IMR-90 (cell line): Measurements from ENCODE around the gene LRRC3B. TPM values are rescaled to one million over a fixed set of nuclear protein-coding genes. Genes with fewer than 3 reads are reported as not detected.
"Not testable (repeated sequence)": the region's sequence is repeated elsewhere in the genome, so short reads cannot be mapped to it uniquely, and the experiment has no call there.

Source experiments
- ATAC-seq: fragments of 200-7000 bp; cut with Tn5 transposase; 2 replicates; pipeline ENCODE4 v1.9.1; 2020; ENCODE audit warnings: low read depth, mild to moderate bottlenecking, moderate library complexity
- BruUV-seq: library from RNA; stranded (reverse); fragments of 400-500 nt; replicated peaks from 2 replicates; lab custom pipeline; 2021; lab: Mats Ljungman, UMichigan
- CTCF ChIA-PET: fragments of 300-600 bp; formaldehyde crosslinking; extraction: SDS; loops from one replicate; lab custom pipeline; 2021; ENCODE audit warnings: antibody characterized with exemption; lab: Yijun Ruan, JAX
- POLR2A ChIA-PET: fragments of 300-600 bp; sonication (Branson Sonifier 250); formaldehyde crosslinking; loops from one replicate; lab custom pipeline; 2022; ENCODE audit warnings: antibody characterized with exemption; ENCODE audit not compliant: unreplicated experiment; lab: Charles Lee
- DNase-seq: peaks from one replicate; pipeline ENCODE4 v3.0.0; 2013
- H2AFZ ChIP-seq: replicated peaks from 2 replicates; pipeline ENCODE3; 2013; ENCODE audit warnings: low read length, mild to moderate bottlenecking; ENCODE audit not compliant: poor library complexity
- H2AK5ac ChIP-seq: 2 replicates; pipeline ENCODE4 v1.6.1; 2013; ENCODE audit warnings: low read depth, low read length, inconsistent platforms
- H2AK9ac ChIP-seq: replicated peaks from 2 replicates; pipeline ENCODE3; 2013; ENCODE audit warnings: mild to moderate bottlenecking, low read depth, low read length, moderate library complexity; ENCODE audit not compliant: poor library complexity
- H2BK120ac ChIP-seq: 2 replicates; pipeline ENCODE4 v1.6.1; 2013; ENCODE audit warnings: low read depth, low read length, inconsistent platforms
- H2BK15ac ChIP-seq: 3 replicates; pipeline ENCODE4 v1.6.1; 2013; ENCODE audit warnings: low read depth, low read length, inconsistent platforms
- H2BK20ac ChIP-seq: 2 replicates; pipeline ENCODE4 v1.6.1; 2013; ENCODE audit warnings: low read depth, mild to moderate bottlenecking, inconsistent platforms, low read length, moderate library complexity
- H2BK5ac ChIP-seq: 2 replicates; pipeline ENCODE4 v1.6.1; 2013; ENCODE audit warnings: mild to moderate bottlenecking, low read depth, low read length, inconsistent platforms; ENCODE audit not compliant: poor library complexity, severe bottlenecking
- H3K14ac ChIP-seq: replicated peaks from 2 replicates; pipeline ENCODE4 v1.6.1; 2013; ENCODE audit warnings: low read depth, low read length, inconsistent platforms
- H3K18ac ChIP-seq: 2 replicates; pipeline ENCODE4 v1.6.1; 2013; ENCODE audit warnings: low read depth, low read length, control low read depth
- H3K23ac ChIP-seq: 2 replicates; pipeline ENCODE4 v1.6.1; 2013; ENCODE audit warnings: low read depth, low read length, inconsistent platforms
- H3K27ac ChIP-seq: 2 replicates; pipeline ENCODE4 v1.5.1; 2013; ENCODE audit warnings: mild to moderate bottlenecking, control low read depth, low read length; ENCODE audit not compliant: insufficient read depth
- H3K27me3 ChIP-seq: 2 replicates; pipeline ENCODE4 v1.6.1; 2013; ENCODE audit warnings: low read length; ENCODE audit not compliant: control insufficient read depth, insufficient read depth
- H3K36me3 ChIP-seq: 2 replicates; pipeline ENCODE4 v1.6.1; 2013; ENCODE audit warnings: low read length, mixed read lengths; ENCODE audit not compliant: control insufficient read depth, insufficient read depth
- H3K4ac ChIP-seq: 2 replicates; pipeline ENCODE4 v1.6.1; 2013; ENCODE audit warnings: low read depth, low read length, inconsistent platforms
- H3K4me1 ChIP-seq: 2 replicates; pipeline ENCODE4 v1.6.1; 2013; ENCODE audit warnings: low read length, mixed read lengths; ENCODE audit not compliant: control insufficient read depth, insufficient read depth
- H3K4me2 ChIP-seq: 2 replicates; pipeline ENCODE4 v1.6.1; 2013; ENCODE audit warnings: low read depth, mild to moderate bottlenecking, control low read depth, low read length, moderate library complexity
- H3K4me3 ChIP-seq: 2 replicates; pipeline ENCODE4 v1.5.1; 2013; ENCODE audit warnings: low read depth, mild to moderate bottlenecking, control low read depth, low read length, moderate library complexity; ENCODE audit not compliant: insufficient read depth
- H3K56ac ChIP-seq: 2 replicates; pipeline ENCODE4 v1.6.1; 2013; ENCODE audit warnings: low read length, inconsistent platforms; ENCODE audit not compliant: insufficient read depth; ENCODE audit errors: extremely low read depth
- H3K79me1 ChIP-seq, 2 experiments: 2 replicates each; pipeline ENCODE4 v1.6.1; 2013; ENCODE audit warnings: low read length in 2 of 2, inconsistent platforms in 1 of 2, low read depth in 1 of 2
- H3K9ac ChIP-seq: 2 replicates; pipeline ENCODE4 v1.6.1; 2013; ENCODE audit warnings: low read depth, low read length, control low read depth
- H3K9me1 ChIP-seq: 2 replicates; pipeline ENCODE4 v1.6.1; 2013; ENCODE audit warnings: low read length, inconsistent platforms; ENCODE audit not compliant: insufficient read depth
- H3K9me3 ChIP-seq: 2 replicates; pipeline ENCODE4 v1.6.1; 2013; ENCODE audit warnings: low read length; ENCODE audit not compliant: control insufficient read depth, insufficient read depth
- H4K20me1 ChIP-seq: 2 replicates; pipeline ENCODE4 v1.6.1; 2013; ENCODE audit warnings: low read length, inconsistent platforms; ENCODE audit not compliant: insufficient read depth
- H4K5ac ChIP-seq: 2 replicates; pipeline ENCODE4 v1.6.1; 2013; ENCODE audit warnings: mild to moderate bottlenecking, low read depth, low read length, control low read depth
- H4K8ac ChIP-seq, 2 experiments: 2 replicates each; pipeline ENCODE4 v1.6.1; 2013; ENCODE audit warnings: low read depth in 2 of 2, low read length in 2 of 2, control low read depth in 1 of 2, inconsistent platforms in 1 of 2
- H4K91ac ChIP-seq: 2 replicates; pipeline ENCODE4 v1.6.1; 2013; ENCODE audit warnings: low read depth, low read length, inconsistent platforms; ENCODE audit not compliant: insufficient read depth
- BHLHE40 ChIP-seq: fragments of 150-350 bp; IDR thresholded peaks from 2 replicates; pipeline ENCODE4 v1.6.1; 2016; ENCODE audit warnings: mild to moderate bottlenecking, low read depth, low read length
- ELK1 ChIP-seq: fragments of 150-350 bp; IDR thresholded peaks from 2 replicates; pipeline ENCODE4 v1.6.1; 2016; ENCODE audit warnings: low read depth, mild to moderate bottlenecking, low read length, moderate library complexity, borderline replicate concordance
- MAFK ChIP-seq: IDR thresholded peaks from 2 replicates; pipeline ENCODE4 v1.6.1; 2012; ENCODE audit warnings: low read depth, low read length, improper control_type of control experiment
- POLR2A ChIP-seq: IDR thresholded peaks from 2 replicates; pipeline ENCODE4 v1.6.1; 2012; ENCODE audit warnings: mild to moderate bottlenecking, low read depth, low read length
- RAD21 ChIP-seq: IDR thresholded peaks from 2 replicates; pipeline ENCODE4 v1.6.1; 2012; ENCODE audit warnings: low read length, improper control_type of control experiment
- RFX5 ChIP-seq: IDR thresholded peaks from 2 replicates; pipeline ENCODE4 v1.8.0; 2012; ENCODE audit warnings: low read depth, mild to moderate bottlenecking, low read length, moderate library complexity
- SMC3 ChIP-seq: fragments of 150-350 bp; IDR thresholded peaks from 2 replicates; pipeline ENCODE4 v1.6.1; 2016; ENCODE audit warnings: low read depth, mild to moderate bottlenecking, antibody characterized with exemption, low read length, moderate library complexity
- USF2 ChIP-seq: fragments of 150-350 bp; IDR thresholded peaks from 2 replicates; pipeline ENCODE4 v1.6.1; 2017; ENCODE audit warnings: mild to moderate bottlenecking, antibody characterized with exemption, low read length, low read depth
- WGBS, 2 experiments: methylation state at CpG; one replicate each; pipeline versions ENCODE4 v1.1.5 to v1.1.7; 2013; ENCODE audit warnings: missing lambda C conversion rate in 2 of 2; ENCODE audit not compliant: insufficient read length in 1 of 2; ENCODE audit errors: extremely low coverage in 2 of 2; 5-methylcytosine and 5-hydroxymethylcytosine counted together
- dilution Hi-C: fragments of 300-500 bp; cut with HindIII; formaldehyde crosslinking; loops from one replicate; pipeline ENCODE4 v1.14.3; 2018; ENCODE audit warnings: low sequenced_read_pairs; ENCODE audit not compliant: unreplicated experiment
- in situ Hi-C: fragments of 300-500 bp; cut with MboI; formaldehyde crosslinking; loops from 3 replicates; pipeline ENCODE4 v1.14.3; 2019; ENCODE audit warnings: low sequenced_read_pairs, inconsistent platforms, mixed read lengths
- intact Hi-C: fragments of 100-400 bp; cut with micrococcal nuclease; formaldehyde crosslinking; loops from 2 replicates; pipeline ENCODE4 v1.10.0; 2022
- polyA plus RNA-seq, 3 experiments: library from polyadenylated mRNA; depleted of rRNA; stranded (reverse); fragments of >200 nt; gene quantifications; 2 replicates each; pipeline ENCODE4 v1.2.3, GENCODE V29; 2012; ENCODE audit warnings: low replicate concordance in 1 of 3
- total RNA-seq: library from RNA; depleted of rRNA; stranded (reverse); fragments of >200 nt; gene quantifications from 2 replicates; pipeline ENCODE4 v1.2.3, GENCODE V29; 2012

The LRRC3B gene
- total and polyA plus RNA-seq, 2 of the 4 experiments (the other 2 are of a cell fraction): not detected

GRCh38 chr3:26596335-26596734, 26.2 kb upstream of the LRRC3B start:
- no peaks in the 10 kb centered on the region for H3K36me3 ChIP-seq
- no peak overlapping the region for H2AFZ ChIP-seq
- H3K27me3 ChIP-seq: no peaks in the 10 kb centered on the region
- H3K4me3 ChIP-seq: no peak overlapping the region
- ChIA-PET CTCF (no interaction called here), POLR2A (no interaction called here)
- H3K23ac ChIP-seq: no peak overlapping the region
- H3K27ac ChIP-seq: no peak overlapping the region
- no TSS peak for BruUV-seq
- no peak overlapping the region for H3K9ac ChIP-seq
- no peak for TF ChIP-seq ELK1
- TF ChIP-seq BHLHE40: no peak
- no peak for TF ChIP-seq USF2
- TF ChIP-seq POLR2A: no peak
- TF ChIP-seq RFX5: no peak
- no peak for TF ChIP-seq SMC3
- TF ChIP-seq MAFK: no peak
- no peak for TF ChIP-seq RAD21
- H3K4ac ChIP-seq: no peak overlapping the region
- no peaks in the 10 kb centered on the region for H3K9me1 ChIP-seq
- H3K4me1 ChIP-seq: no peaks in the 10 kb centered on the region
- no peak overlapping the region for H2BK120ac ChIP-seq
- H2BK5ac ChIP-seq: no peak overlapping the region
- H3K18ac ChIP-seq: no peak overlapping the region
- no CpG with 5 or more reads among the region's 3 CpGs for WGBS, 2 experiments
- no peak overlapping the region for H4K8ac ChIP-seq
- no peak overlapping the region for H4K91ac ChIP-seq
- H2BK20ac ChIP-seq: no peak overlapping the region
- intact Hi-C loops (no loop called here), dilution Hi-C loops (no loop called here), in situ Hi-C loops (no loop called here)
- H4K20me1 ChIP-seq: no peaks in the 10 kb centered on the region
- H2BK15ac ChIP-seq: no peak overlapping the region
- H2AK5ac ChIP-seq: no peak overlapping the region
- no peak overlapping the region for H3K56ac ChIP-seq
- no peak overlapping the region for H3K4me2 ChIP-seq
- H3K9me3 ChIP-seq: peaks cover 17% of the 10 kb centered on the region
- no peaks in the 10 kb centered on the region for H3K79me1 ChIP-seq
- no peak overlapping the region for H4K5ac ChIP-seq
- no peak for DNase-seq
- H3K14ac ChIP-seq: no peak overlapping the region
- no peak overlapping the region for H2AK9ac ChIP-seq
- ATAC-seq: no peak

GRCh38 chr3:26603311-26603710, 19.3 kb upstream of the LRRC3B start:
- dilution Hi-C loops, H4K5ac ChIP-seq, H3K56ac ChIP-seq, DNase-seq, POLR2A ChIA-PET, H3K4me2 ChIP-seq, CTCF ChIA-PET, H3K9ac ChIP-seq, ATAC-seq, intact Hi-C loops, in situ Hi-C loops, H3K27ac ChIP-seq, H3K79me1 ChIP-seq, H2AK5ac ChIP-seq, H3K36me3 ChIP-seq, H2BK120ac ChIP-seq, H4K8ac ChIP-seq, H3K4me1 ChIP-seq, H3K14ac ChIP-seq, H2BK5ac ChIP-seq, H2BK15ac ChIP-seq, H3K9me3 ChIP-seq, H3K9me1 ChIP-seq, H3K23ac ChIP-seq, H3K27me3 ChIP-seq, H3K18ac ChIP-seq, BruUV-seq, H3K4ac ChIP-seq, H4K20me1 ChIP-seq, H2AFZ ChIP-seq, H2AK9ac ChIP-seq, H4K91ac ChIP-seq, H3K4me3 ChIP-seq, H2BK20ac ChIP-seq: not testable (repeated sequence)
- no CpG with 5 or more reads among the region's 1 CpG for WGBS, 2 experiments
